ENCODE measurements around the gene HNRNPA0. TPM values are rescaled to one million over a fixed set of nuclear protein-coding genes. Genes with fewer than 3 reads are reported as not detected.

Gene HNRNPA0
- total and polyA plus RNA-seq, 9 of the 15 experiments (the other 6 are each of a cell fraction or from before 2014, with no cell fraction given) = 5.0 to 33.3 (median 10.7) TPM

GRCh38 chr5:137735555-137736284 lies 18.4 kb downstream of the HNRNPA0 start, which contains the start of gene KLHL3 (continued):
- TF ChIP-seq, protein P1, sequence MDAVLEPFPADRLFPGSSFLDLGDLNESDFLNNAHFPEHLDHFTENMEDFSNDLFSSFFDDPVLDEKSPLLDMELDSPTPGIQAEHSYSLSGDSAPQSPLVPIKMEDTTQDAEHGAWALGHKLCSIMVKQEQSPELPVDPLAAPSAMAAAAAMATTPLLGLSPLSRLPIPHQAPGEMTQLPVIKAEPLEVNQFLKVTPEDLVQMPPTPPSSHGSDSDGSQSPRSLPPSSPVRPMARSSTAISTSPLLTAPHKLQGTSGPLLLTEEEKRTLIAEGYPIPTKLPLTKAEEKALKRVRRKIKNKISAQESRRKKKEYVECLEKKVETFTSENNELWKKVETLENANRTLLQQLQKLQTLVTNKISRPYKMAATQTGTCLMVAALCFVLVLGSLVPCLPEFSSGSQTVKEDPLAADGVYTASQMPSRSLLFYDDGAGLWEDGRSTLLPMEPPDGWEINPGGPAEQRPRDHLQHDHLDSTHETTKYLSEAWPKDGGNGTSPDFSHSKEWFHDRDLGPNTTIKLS (IDR thresholded peaks at IDR 0.05; ENCODE audit: borderline replicate concordance, low read depth) = no peak
- no peak for TF ChIP-seq CREB1 (IDR thresholded peaks at IDR 0.05)
- TF ChIP-seq CREB1 (CRISPR knock-in tag; IDR thresholded peaks at IDR 0.05) = no peak
- no peak for TF ChIP-seq TAF15 (IDR thresholded peaks at IDR 0.05; ENCODE audit: low read depth, low read length)
- peak; percentile 17 to 24; a peak in 1 of 4 replicates for TF ChIP-seq RAD21 (CRISPR knock-in tag; conservative IDR thresholded peaks at IDR 0.05 in 1 of 2, IDR thresholded peaks at IDR 0.05 in 1 of 2)
- no peak for TF ChIP-seq TAF9B (IDR thresholded peaks at IDR 0.05; ENCODE audit: partially characterized antibody)
- TF ChIP-seq RCOR1 (IDR thresholded peaks at IDR 0.05; ENCODE audit: borderline replicate concordance in 1 of 2, low read depth in 2 of 2, low read length in 2 of 2) = 0 out of 4 replicates have a peak, but pooled peaks of 1 of the 2 experiments have one; percentile 6
- TF ChIP-seq CREB3 (tag; conservative IDR thresholded peaks at IDR 0.05; ENCODE audit: low read depth) = no peak
- 0 out of 2 replicates have a peak, but pooled peaks have one; percentile 30 for TF ChIP-seq MAFG (tag; conservative IDR thresholded peaks at IDR 0.05)
- peak; percentile 63 for TF ChIP-seq NFE2 (IDR thresholded peaks at IDR 0.05; ENCODE audit: low read depth)
- no peak for TF ChIP-seq ZNF184 (CRISPR knock-in tag; IDR thresholded peaks at IDR 0.05)

Measured in K562 (cell line).